Right renal cortex interstitium (tissue), 3 donors: ENCODE data around the gene ARPC4. TPM values are rescaled to one million over a fixed set of nuclear protein-coding genes. Genes with fewer than 3 reads are reported as not detected.
"Not testable (repeated sequence)": the region's sequence is repeated elsewhere in the genome, so short reads cannot be mapped to it uniquely, and the experiment has no call there.

Experiments used
- DNase-seq, 3 donors: peaks; one replicate each; pipeline ENCODE4 v3.0.0-alpha.2; 2013; ENCODE audit warnings: low read depth in 3 of 3, low spot score in 2 of 3
- polyA plus RNA-seq, 3 donors: library from polyadenylated mRNA; unstranded; fragments of 120-200 nt; gene quantifications; one replicate each; pipeline ENCODE4 v1.2.1, GENCODE V29; 2013; ENCODE audit not compliant: insufficient read length in 3 of 3

The ARPC4 gene
- polyA plus RNA-seq, 3 donors: 146 to 156 (median 154) TPM

- DNase-seq: no peak
These were observed 23.2 kb upstream of the ARPC4 start, which contains the start of gene CAMK1 for GRCh38 chr3:9769426-9770275. CAMK1 (minus strand) TSS chr3:9769947; CDS start chr3:9767749, 2,198 bp downstream.

GRCh38 chr3:9770276-9770812 is 22.5 kb upstream of the ARPC4 start:
- DNase-seq: no peak

GRCh38 chr3:9771007-9771406 is 21.9 kb upstream of the ARPC4 start:
- DNase-seq: not testable (repeated sequence)

- DNase-seq: no peak
These were observed 15.8 kb upstream of the ARPC4 start for GRCh38 chr3:9776896-9777693.

- DNase-seq: no peak
These were observed 15.2 kb upstream of the ARPC4 start for GRCh38 chr3:9777694-9778021.

- DNase-seq: no peak
These were observed 14.5 kb upstream of the ARPC4 start for GRCh38 chr3:9778143-9779074.

GRCh38 chr3:9779075-9779593 is 13.7 kb upstream of the ARPC4 start:
- no peak for DNase-seq

- no peak for DNase-seq
These were observed 13.0 kb upstream of the ARPC4 start for GRCh38 chr3:9779721-9780457.

- no peak for DNase-seq
These were observed 12.4 kb upstream of the ARPC4 start for GRCh38 chr3:9780458-9780812.

GRCh38 chr3:9780910-9781309 is 12.0 kb upstream of the ARPC4 start:
- no peak for DNase-seq

GRCh38 chr3:9781551-9781950 is 11.3 kb upstream of the ARPC4 start:
- no peak for DNase-seq

GRCh38 chr3:9781978-9782603 is 10.8 kb upstream of the ARPC4 start:
- DNase-seq: no peak

- DNase-seq: no peak
These were observed 10.1 kb upstream of the ARPC4 start for GRCh38 chr3:9782770-9783169.

GRCh38 chr3:9783954-9784353 is 8.9 kb upstream of the ARPC4 start:
- no peak for DNase-seq

GRCh38 chr3:9784965-9785364 is 7.9 kb upstream of the ARPC4 start:
- DNase-seq: no peak

- no peak for DNase-seq
These were observed 7.3 kb upstream of the ARPC4 start for GRCh38 chr3:9785602-9786001.

- DNase-seq: no peak
These were observed 6.6 kb upstream of the ARPC4 start for GRCh38 chr3:9786209-9786739.

- no peak for DNase-seq
These were observed 5.8 kb upstream of the ARPC4 start for GRCh38 chr3:9786825-9787669.
